Body of pancreas (tissue), 4 donors: ENCODE results near the gene MRLN. TPM values are rescaled to one million over a fixed set of nuclear protein-coding genes. Genes with fewer than 3 reads are reported as not detected.

Experiments used
- ATAC-seq: fragments of 150-250 bp; one replicate; pipeline ENCODE4 v1.9.1; 2016
- DNase-seq, 4 donors: peaks; one replicate each; pipeline ENCODE4 v3.0.0-alpha.2; 2019
- H3K27ac ChIP-seq, 4 donors: fragments of 200-600 bp; sonication (generic); 1 replicate in 3 of 4; 2 replicates in 1 of 4; pipeline versions ENCODE4 v1.5.1 to v1.6.1; 2016 to 2019; ENCODE audit warnings: mild to moderate bottlenecking in 1 of 4, mixed read lengths in 1 of 4, moderate library complexity in 1 of 4
- H3K27me3 ChIP-seq, 2 donors: fragments of 200-600 bp; sonication (generic); one replicate each; pipeline ENCODE4 v1.6.0; 2016; ENCODE audit warnings: mild to moderate bottlenecking in 1 of 2
- H3K36me3 ChIP-seq, 2 donors: fragments of 200-600 bp; sonication (generic); replicated peaks in 1 of 2; 2 replicates each; pipeline ENCODE4 v1.5.1; 2016; ENCODE audit warnings: low read depth in 2 of 2; ENCODE audit not compliant: insufficient read depth in 1 of 2
- H3K4me1 ChIP-seq: fragments of 200-600 bp; sonication (generic); one replicate; pipeline ENCODE4 v1.6.0; 2016
- H3K4me3 ChIP-seq, 2 donors: fragments of 200-600 bp; sonication (generic); 1 replicate in 1 of 2; 2 replicates in 1 of 2; pipeline ENCODE4 v1.5.1; 2016 to 2019
- H3K9me3 ChIP-seq, 3 donors: fragments of 200-600 bp; sonication (generic); 1 replicate in 2 of 3; 2 replicates in 1 of 3; pipeline ENCODE4 v1.5.1; 2016
- POLR2A ChIP-seq, 3 donors: fragments of 450-650 bp; IDR thresholded peaks; one replicate each; pipeline ENCODE4 v1.6.1; 2016; ENCODE audit warnings: antibody characterized with exemption in 3 of 3, mild to moderate bottlenecking in 2 of 3
- WGBS, 2 donors: methylation state at CpG; one replicate each; pipeline ENCODE4 v1.1.5; 2017; 5-methylcytosine and 5-hydroxymethylcytosine counted together
- intact Hi-C: fragments of 100-400 bp; cut with DNase I; formaldehyde crosslinking; loops from one replicate; pipeline ENCODE4 v1.15.1; 2023
- total RNA-seq, 2 donors: library from RNA; depleted of rRNA; stranded (reverse); fragments of >200 nt; gene quantifications; one replicate each; pipeline ENCODE4 v1.1.0, GENCODE V29; 2016
- TF ChIP-seq, protein P1 (sequence below), 7 experiments: fragments of 450-650 bp in 4 of 7; fragments of 200-600 bp in 3 of 7; sonication (generic) in 3 of 7; IDR thresholded peaks; one replicate each; pipeline ENCODE4 v1.5.1; 2016 to 2019; ENCODE audit warnings: antibody characterized with exemption in 7 of 7

Gene MRLN
- total RNA-seq, 2 donors from 2014 or later, result not detected

DNA sequence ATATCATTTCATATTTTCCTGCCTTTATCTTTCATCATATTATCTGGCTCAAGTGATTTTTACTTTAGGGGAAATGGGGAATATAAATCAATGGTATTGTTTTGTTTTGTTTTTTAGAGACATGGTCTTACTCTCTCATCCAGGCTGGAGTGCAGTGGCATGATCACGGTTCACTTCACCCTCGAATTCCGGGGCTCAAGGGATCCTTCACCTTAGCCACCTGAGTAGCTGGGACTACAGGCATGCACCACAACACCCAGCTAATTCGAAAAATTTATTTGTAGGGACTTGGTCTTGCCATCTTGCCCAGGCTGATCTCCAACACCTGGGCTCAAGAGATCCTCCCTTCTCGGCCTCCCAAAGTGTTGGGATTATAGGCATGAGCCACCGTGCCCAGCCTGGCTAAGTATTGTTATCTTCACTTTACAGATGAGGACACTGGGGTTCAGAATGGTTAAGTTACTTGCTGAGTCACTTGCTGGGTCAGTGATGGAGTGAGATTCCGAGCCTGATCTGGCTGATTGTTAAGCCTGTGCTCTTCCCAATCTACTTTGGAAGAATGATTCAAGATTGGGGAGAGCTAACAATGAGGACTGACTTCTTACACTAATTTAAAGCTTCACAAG is 39.9 kb downstream of the MRLN start:
- H3K27me3 ChIP-seq, result no peaks in the 10 kb centered on the region
- no peaks in the 10 kb centered on the region for H3K36me3 ChIP-seq
- no peak overlapping the region for H3K27ac ChIP-seq
- intact Hi-C loops, result no loop called here
- no peaks in the 10 kb centered on the region for H3K9me3 ChIP-seq
- no peak overlapping the region for H3K4me3 ChIP-seq
- peaks cover 13% of the 10 kb centered on the region for H3K4me1 ChIP-seq
- 76 to 85% methylated on average over 7 of the region's 7 CpGs for WGBS, 2 donors
- no peak for TF ChIP-seq POLR2A (IDR thresholded peaks at IDR 0.05)
- TF ChIP-seq, protein P1, sequence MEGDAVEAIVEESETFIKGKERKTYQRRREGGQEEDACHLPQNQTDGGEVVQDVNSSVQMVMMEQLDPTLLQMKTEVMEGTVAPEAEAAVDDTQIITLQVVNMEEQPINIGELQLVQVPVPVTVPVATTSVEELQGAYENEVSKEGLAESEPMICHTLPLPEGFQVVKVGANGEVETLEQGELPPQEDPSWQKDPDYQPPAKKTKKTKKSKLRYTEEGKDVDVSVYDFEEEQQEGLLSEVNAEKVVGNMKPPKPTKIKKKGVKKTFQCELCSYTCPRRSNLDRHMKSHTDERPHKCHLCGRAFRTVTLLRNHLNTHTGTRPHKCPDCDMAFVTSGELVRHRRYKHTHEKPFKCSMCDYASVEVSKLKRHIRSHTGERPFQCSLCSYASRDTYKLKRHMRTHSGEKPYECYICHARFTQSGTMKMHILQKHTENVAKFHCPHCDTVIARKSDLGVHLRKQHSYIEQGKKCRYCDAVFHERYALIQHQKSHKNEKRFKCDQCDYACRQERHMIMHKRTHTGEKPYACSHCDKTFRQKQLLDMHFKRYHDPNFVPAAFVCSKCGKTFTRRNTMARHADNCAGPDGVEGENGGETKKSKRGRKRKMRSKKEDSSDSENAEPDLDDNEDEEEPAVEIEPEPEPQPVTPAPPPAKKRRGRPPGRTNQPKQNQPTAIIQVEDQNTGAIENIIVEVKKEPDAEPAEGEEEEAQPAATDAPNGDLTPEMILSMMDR (IDR thresholded peaks at IDR 0.05), result no peak
- no peak for ATAC-seq
- no peak for DNase-seq

DNA sequence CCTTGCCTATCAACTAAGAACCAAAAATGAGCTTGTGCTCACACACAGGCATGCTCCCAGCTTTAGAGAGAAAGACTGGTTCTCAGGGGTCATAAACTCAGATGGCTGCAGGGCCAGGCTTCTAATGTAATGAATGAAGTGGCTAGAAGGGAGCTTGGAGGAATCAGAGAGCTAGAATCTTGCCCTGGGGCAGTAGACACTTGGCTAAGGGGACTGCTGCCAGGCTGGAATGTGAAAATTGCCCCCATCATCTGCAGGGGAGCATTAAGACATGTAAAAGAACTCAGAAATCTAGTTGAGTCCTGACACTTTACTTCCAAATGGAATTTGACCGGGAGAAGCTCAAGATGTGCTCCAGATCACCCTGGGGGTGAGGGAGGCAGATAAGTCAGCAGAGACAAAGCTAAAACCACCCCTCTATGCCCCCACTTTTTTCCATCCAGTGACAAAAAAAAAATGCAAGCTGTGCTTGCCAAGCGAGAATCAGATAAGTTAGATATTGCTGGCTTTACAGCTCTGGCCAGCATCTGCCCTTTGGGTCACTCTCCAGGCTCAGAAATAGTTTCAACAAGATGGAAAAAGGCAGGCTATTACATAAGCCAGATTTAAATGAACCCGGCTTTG is 41.3 kb downstream of the MRLN start:
- DNase-seq (no peak), ATAC-seq (no peak)
- Histone ChIP-seq H3K36me3 (no peaks in the 10 kb centered on the region), H3K4me3 (no peak overlapping the region), H3K9me3 (no peaks in the 10 kb centered on the region), H3K27me3 (no peaks in the 10 kb centered on the region), H3K27ac (no peak overlapping the region), H3K4me1 (peaks cover 13% of the 10 kb centered on the region)
- TF ChIP-seq, protein P1 (IDR thresholded peaks at IDR 0.05), result no peak
- no peak for TF ChIP-seq POLR2A (IDR thresholded peaks at IDR 0.05)
- WGBS, 2 donors, result 38 to 44% methylated on average over 3 of the region's 3 CpGs
- intact Hi-C loops, result no loop called here

- Histone ChIP-seq H3K4me1 (peaks cover 13% of the 10 kb centered on the region), H3K27me3 (no peaks in the 10 kb centered on the region), H3K4me3 (peak within 1 kb of the TSS; percentile 20 to 35), H3K27ac (peak within 1 kb of the TSS in 3 of 4 donors; percentile 48 to 63 (median 63)), H3K36me3 (no peaks in the 10 kb centered on the region), H3K9me3 (no peaks in the 10 kb centered on the region)
- intact Hi-C loops, result no loop called here
- DNase-seq (peak; percentile 55 to 69 (median 64)), ATAC-seq (peak; percentile 86)
- peak in 2 of 3 donors; percentile 39 to 43 for TF ChIP-seq POLR2A (IDR thresholded peaks at IDR 0.05)
- TF ChIP-seq, protein P1 (IDR thresholded peaks at IDR 0.05), result peak in 6 of 7 experiments; percentile 26 to 48 (median 42)
- 0 to 2% methylated on average over 18 to 37 of the region's 68 CpGs for WGBS, 2 donors
Measured at GRCh38 chr10:59709395-59710125, 43.7 kb downstream of the MRLN start, which contains the start of gene SLC16A9. Gene SLC16A9 (minus strand): TSS chr10:59709850. CDS start chr10:59684291, 25,559 bp downstream.

DNA sequence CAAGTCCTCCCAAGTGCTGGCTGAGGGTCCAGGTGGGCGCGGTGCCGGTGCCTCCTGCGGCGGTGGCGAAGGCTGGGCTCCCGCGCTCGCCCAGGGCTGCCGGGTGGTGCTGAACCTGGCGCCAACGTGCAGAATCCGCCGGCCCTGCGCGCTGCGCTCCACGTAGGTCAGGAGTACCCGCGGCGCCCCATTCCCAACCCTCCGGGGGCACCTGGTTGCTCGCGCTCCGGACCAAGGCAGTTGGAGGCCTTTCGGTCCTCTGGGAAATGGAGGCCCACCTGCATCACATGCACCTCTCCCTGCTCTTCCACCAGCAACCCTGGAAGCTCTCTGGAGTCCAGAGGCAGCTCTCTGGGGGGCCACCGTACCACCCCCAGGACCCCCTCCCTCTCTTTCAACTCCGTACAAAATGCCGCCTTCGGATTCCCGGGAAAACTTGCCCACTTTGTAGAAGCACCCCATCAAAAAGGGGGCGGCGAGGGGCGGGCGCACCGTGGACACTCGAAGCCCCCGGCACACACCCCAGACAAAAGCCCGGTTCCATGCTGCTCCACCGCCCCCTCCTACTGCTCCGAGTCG is 44.4 kb downstream of the MRLN start:
- Histone ChIP-seq H3K27ac (peak overlapping the region in 3 of 4 donors; percentile 48 to 63 (median 63)), H3K36me3 (no peaks in the 10 kb centered on the region), H3K9me3 (no peaks in the 10 kb centered on the region), H3K27me3 (no peaks in the 10 kb centered on the region), H3K4me3 (peak overlapping the region; percentile 20 to 35), H3K4me1 (peaks cover 13% of the 10 kb centered on the region)
- intact Hi-C loops, result no loop called here
- ATAC-seq (peak; percentile 49), DNase-seq (peak; percentile 24 to 59 (median 38))
- TF ChIP-seq POLR2A (IDR thresholded peaks at IDR 0.05), result no peak
- TF ChIP-seq, protein P1 (IDR thresholded peaks at IDR 0.05), result no peak
- 2% methylated on average over 12 to 42 of the region's 42 CpGs for WGBS, 2 donors
